NOMO-1 treated with dmso at 0.1 percent for 144 hours (cell line): ENCODE measurements around the gene NTS.

ENCODE experiments used
- DNase-seq: peaks from one replicate; lab custom pipeline; 2025; ENCODE audit not compliant: unreplicated experiment; lab: John Stamatoyannopoulos, UW

Gene NTS

DNA sequence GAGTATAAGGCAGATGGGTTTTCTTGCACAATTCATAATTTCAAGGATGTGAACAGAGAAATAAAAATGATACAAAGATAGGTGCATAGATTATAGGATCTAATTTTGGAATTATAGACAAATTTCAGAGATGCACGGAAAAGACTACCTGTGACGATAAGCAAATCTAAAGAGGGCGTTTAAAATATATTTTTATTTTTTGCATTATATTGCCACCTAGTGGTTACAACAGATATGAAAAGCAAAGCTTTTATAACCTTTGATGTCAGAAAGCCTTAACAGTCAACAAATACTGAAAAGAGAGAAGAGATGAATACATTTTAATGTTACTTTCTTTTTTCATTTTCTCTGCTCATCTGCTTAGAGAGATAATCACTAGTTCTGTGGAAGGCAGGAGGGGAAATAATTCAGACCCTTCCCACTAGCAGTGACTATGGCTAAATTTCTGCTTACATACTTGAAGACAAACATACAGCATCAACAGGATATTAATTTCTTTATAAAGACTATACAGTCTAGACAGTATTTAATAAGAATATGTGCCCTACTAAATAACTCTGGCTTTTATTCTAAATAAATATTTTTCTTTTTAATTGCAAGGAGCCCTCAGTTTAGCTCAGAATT is 46.3 kb downstream of the NTS start:
- DNase-seq: no peak

DNA sequence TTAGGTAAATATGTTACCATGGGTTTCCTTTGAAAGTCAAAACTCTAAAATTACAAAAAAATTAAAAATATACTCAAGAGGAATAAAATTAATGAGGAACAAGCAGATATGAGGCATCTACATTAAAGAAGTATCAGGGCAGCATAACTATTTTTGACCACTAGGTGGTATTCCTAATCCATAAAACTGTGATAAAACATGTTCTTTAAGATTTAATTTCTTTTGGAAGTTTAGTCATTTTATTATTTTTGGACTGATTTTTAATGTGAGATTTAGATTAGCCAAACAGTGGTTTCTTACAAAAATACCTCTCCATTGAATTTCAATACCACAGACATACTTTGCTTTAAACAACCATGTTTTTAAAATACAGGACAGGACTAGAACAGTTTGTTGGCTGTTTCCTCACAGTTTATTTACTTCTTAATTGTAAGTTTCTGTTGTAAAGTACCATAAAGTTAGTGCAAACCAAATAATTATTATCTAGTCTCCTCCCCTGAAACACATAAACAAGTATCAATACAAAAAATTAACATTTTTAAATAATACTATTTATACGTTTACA is 49.8 kb downstream of the NTS start:
- DNase-seq: no peak

- no peak for DNase-seq
These were observed 53.1 kb downstream of the NTS start for GRCh38 chr12:85927166-85927565.
